ENCODE measurements around the gene MYO1D.

MYO1D gene

GRCh38 chr17:32636598-32637218 lies 240.2 kb downstream of the MYO1D start:
- FAIRE-seq: no peak
- no peak for DNase-seq (ENCODE audit: insufficient read length, low spot score)

DNA sequence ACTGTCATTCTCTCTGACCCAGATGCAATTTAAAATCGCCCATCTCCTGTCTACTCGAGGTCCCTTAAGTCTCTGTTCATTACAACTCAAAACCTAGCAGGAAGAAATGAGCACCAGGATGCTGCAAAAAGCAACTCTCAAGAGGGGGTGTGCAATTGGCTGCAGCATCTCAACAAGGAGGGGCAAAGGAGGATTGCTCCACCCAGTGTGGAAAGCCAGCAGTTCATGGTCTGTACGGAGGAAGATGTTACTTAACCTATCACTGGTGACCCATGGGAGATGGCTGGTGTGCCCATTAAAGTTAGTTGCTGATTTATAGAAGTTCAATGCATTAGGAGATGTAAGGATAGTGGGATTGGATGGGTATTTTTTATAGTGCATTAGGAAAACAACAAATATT lies 242.8 kb downstream of the MYO1D start:
- FAIRE-seq (no peak), DNase-seq (ENCODE audit: insufficient read length, low spot score) (no peak)

- FAIRE-seq: no peak
Observed at GRCh38 chr17:32631341-32632096, 245.4 kb downstream of the MYO1D start.

DNA sequence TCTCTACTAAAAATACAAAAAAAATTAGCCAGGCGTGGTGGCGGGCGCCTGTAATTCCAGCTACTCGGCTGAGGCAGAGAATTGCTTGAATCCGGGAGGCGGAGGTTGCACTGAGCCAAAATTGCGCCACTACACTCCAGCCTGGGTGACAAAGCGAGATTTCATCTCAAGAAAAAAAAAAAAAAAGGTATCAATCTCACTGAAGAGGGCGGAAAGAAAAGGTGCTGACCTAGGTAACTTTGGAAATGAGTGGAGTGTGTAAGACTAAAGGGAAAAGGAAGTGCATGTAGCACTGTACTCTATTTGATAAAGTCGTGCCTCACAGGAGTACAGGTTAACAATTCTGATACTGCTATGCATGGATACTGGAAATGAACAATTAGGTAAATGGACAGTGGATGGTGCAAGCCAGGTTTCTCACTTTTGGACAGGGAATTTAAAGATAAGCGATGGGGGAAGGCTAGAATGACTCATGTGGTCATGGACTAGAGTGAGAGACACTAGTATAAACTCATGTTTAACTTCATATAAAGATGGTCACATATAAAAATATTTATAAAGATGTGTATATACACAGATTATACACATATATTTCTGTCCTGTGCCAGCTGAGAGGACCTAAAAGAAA lies 247.2 kb downstream of the MYO1D start:
- DNase-seq (ENCODE audit: insufficient read length, low spot score): no peak
- no peak for FAIRE-seq

More at GRCh38 chr17:32631341-32632096, 245.4 kb downstream of the MYO1D start:
- DNase-seq (ENCODE audit: insufficient read length, low spot score): no peak

- FAIRE-seq (no peak), DNase-seq (ENCODE audit: insufficient read length, low spot score) (no peak)
Observed at GRCh38 chr17:32628271-32629044, 248.5 kb downstream of the MYO1D start.

DNA sequence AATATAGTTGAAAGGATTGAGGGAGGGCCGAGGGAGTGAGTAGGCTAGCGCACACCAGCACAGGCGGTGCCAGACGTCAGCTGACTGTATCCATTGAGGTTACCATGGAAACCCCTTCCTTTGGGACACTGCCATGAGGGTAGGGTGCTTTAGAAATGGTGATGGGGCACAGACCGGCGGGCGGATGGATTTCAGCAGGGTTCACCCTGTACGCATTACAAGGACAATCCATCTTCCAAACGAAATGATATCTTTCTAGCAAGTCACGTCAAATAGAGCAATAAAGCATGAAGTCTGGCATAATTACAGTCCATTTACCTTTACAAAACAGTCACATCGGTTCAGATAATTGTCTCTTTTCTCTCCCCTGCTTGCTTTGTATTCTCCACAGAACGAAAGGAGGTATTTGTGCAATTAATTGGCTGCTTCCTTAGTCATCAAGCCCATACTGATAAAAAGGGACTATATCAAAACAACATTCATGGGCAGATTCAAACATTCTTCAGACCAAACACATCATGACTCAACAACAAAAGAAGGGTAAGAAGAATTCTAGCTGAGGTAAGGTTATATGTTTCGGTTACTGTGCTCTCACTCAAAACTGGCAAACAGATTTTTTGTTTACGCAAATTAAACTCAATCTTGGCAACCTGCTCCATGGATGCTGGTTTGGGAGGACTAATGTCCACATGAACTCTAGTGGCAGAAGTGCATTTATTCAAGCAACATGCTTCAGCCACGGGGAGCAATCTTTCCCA lies 249.5 kb downstream of the MYO1D start:
- peak; percentile 28 for FAIRE-seq
- DNase-seq (ENCODE audit: insufficient read length, low spot score): no peak

GRCh38 chr17:32626379-32626791 lies 250.5 kb downstream of the MYO1D start:
- no peak for FAIRE-seq
- no peak for DNase-seq (ENCODE audit: insufficient read length, low spot score)

- DNase-seq (ENCODE audit: insufficient read length, low spot score): no peak
- peak; percentile 16 for FAIRE-seq
Observed at GRCh38 chr17:32625971-32626370, 251.0 kb downstream of the MYO1D start.

- FAIRE-seq (no peak), DNase-seq (ENCODE audit: insufficient read length, low spot score) (no peak)
Observed at GRCh38 chr17:32623196-32623595, 253.7 kb downstream of the MYO1D start.

- FAIRE-seq (no peak), DNase-seq (ENCODE audit: insufficient read length, low spot score) (no peak)
Observed at GRCh38 chr17:32622540-32622939, 254.4 kb downstream of the MYO1D start.

GRCh38 chr17:32621612-32622312 lies 255.2 kb downstream of the MYO1D start:
- FAIRE-seq (no peak), DNase-seq (ENCODE audit: insufficient read length, low spot score) (no peak)

DNA sequence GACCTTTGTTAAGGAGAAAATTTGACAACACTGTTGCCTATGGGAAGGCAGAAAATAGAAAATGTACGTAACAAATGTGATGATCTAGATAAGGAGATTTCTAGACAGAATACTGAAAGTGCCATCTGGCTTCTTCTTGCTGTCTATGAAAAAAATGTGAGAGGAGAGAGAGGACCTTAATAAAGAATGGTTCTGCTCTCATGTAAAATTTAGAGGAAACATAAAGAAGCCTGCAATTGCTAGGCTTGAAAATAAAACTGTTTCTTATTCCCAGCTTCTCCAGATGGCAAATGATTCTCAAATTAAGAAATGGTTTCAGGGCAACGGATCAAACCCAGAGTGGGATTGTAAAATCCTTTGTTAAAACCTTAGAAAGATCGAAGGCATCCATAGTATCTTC lies 261.6 kb downstream of the MYO1D start:
- FAIRE-seq: no peak
- DNase-seq (ENCODE audit: insufficient read length, low spot score): no peak

- no peak for DNase-seq (ENCODE audit: insufficient read length, low spot score)
- FAIRE-seq: no peak
Observed at GRCh38 chr17:32610943-32611342, 266.0 kb downstream of the MYO1D start.

- FAIRE-seq: no peak
- no peak for DNase-seq (ENCODE audit: insufficient read length, low spot score)
Observed at GRCh38 chr17:32609884-32610650, 266.9 kb downstream of the MYO1D start.

GRCh38 chr17:32609085-32609484 lies 267.8 kb downstream of the MYO1D start:
- DNase-seq (ENCODE audit: insufficient read length, low spot score) (peak; percentile 27), FAIRE-seq (peak; percentile 71)

GRCh38 chr17:32608267-32608666 lies 268.7 kb downstream of the MYO1D start:
- FAIRE-seq: no peak
- no peak for DNase-seq (ENCODE audit: insufficient read length, low spot score)

GRCh38 chr17:32604966-32605365 lies 272.0 kb downstream of the MYO1D start:
- DNase-seq (ENCODE audit: insufficient read length, low spot score): no peak
- FAIRE-seq: no peak

- DNase-seq (ENCODE audit: insufficient read length, low spot score) (no peak), FAIRE-seq (no peak)
Observed at GRCh38 chr17:32602396-32602795, 274.5 kb downstream of the MYO1D start.

DNA sequence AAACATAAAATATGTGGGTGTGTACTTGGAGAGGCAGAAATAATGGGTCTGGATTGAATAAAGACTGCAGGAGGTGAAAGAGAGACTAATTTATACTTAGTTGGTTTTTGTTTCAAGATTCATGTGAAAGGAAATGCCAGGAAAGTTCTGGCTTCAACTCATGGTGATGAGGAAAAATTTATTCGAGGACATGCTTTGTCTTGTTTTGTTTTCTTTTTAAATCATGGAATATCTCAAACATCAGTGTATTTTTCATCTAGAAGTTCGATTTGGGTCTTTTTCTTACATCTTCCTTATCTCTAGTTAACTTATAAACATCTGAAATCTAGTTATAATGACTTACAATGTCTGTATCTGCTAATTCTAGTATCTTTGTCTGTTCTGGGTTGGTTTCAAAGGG lies 275.1 kb downstream of the MYO1D start:
- FAIRE-seq: no peak
- DNase-seq (ENCODE audit: insufficient read length, low spot score): no peak

Measured in HTR-8/SVneo (cell line).